Transverse colon (tissue), 3 donors: Measurements from ENCODE around the gene SNRNP48.

Experiments
- POLR2A ChIP-seq: fragments of 450-650 bp; IDR thresholded peaks from one replicate; pipeline ENCODE4 v1.6.1; 2016; ENCODE audit warnings: antibody characterized with exemption, mild to moderate bottlenecking, moderate library complexity
- POLR2AphosphoS5 ChIP-seq, 3 donors: sonication (generic); formaldehyde crosslinking; IDR thresholded peaks; one replicate each; pipeline ENCODE4 v1.6.1; 2016; ENCODE audit warnings: antibody characterized with exemption in 3 of 3

DNA sequence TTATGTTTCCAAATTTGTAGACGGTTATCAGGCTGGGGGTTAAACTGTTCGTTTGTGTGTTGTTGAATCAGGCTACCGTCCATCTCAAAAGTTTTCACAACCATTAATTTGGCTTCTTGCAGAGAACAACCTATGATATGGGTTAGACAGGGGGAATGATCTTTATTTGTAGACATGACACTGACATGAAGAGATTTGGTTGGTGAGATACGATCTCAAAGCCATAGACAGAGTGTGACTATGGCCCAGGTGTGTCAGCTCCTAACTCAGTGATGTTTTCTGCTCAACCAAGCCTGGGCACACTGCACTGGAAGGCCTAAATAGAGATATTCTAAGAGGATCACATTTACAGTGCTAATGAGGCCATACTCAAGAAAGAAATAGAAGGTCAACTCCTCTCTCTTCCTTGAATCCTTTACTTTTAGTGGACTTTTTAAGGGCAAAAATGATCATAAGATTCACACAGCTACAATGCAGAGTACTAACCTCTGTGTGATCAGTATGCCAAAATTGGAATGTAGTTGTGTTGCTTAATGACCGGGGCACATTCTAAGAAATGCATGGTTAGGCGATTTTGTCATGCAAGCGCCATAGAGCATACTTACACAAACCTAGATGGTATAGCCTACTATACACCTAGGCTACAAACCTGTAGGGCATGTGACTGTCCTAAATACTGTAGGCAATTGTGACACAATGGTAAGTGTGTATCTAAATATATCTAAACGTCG is 17.6 kb upstream of the SNRNP48 start:
- TF ChIP-seq POLR2AphosphoS5 (IDR thresholded peaks at IDR 0.05), result no peak
- TF ChIP-seq POLR2A, result no peak
